GM21717 (cell line): ENCODE data around the gene PAPSS1.
"Not testable (repeated sequence)": the region's sequence is repeated elsewhere in the genome, so short reads cannot be mapped to it uniquely, and the experiment has no call there.

ENCODE experiments used
- ATAC-seq: cut with Tn5 transposase; IDR thresholded peaks from one replicate; pipeline ENCODE4 v1.9.1; 2021; ENCODE audit warnings: mild to moderate bottlenecking, moderate library complexity; ENCODE audit not compliant: unreplicated experiment

Gene PAPSS1

DNA sequence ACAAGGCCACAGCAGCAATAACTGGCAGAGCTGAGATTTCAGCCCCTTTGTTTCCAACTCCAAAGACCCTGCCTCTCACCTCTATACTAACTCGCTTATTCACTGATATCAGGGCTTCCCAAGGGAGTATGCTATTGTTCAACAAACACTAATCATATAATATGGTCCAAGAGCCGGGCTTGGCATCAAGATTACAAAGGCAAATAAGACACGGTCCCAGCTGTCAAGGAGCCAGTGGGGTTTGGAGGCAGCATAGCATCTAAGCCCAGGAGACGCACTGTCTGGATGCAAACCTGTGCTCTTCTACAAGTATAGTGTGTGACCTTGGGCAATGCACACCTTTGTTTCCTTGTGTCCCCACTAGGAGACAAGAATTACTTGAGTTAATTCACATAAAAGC is 28.7 kb downstream of the PAPSS1 start:
- ATAC-seq, result no peak

DNA sequence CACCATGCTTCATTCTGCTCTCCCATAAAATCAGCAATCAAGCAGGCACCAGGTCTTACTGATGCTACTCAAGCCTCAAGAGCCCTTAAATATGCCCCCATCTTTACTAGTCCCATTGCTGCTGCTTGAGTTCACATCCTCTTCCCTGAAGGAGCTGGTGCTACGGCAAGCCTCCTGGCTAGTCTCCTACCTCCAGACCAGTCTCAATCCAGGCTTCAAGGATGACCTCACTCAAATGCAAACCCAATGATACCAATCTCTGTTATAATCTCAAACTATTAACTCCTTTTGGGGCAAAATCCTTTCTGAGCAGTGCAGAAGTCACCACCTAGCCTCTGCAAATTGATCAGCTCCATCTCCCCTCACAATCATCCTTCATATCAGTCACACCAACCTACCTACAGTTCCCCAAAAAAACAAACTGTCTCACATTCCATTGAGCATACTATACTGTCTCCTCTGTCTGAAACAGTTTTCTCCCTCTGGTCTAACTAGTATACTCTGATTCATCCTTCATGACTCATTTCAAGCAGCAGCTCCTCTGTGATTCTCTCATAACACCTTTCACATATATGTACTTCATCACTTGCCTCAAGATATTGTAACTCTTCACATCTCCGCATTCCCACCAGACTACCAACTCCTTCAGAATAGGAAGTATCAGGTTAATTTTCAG is 30.0 kb downstream of the PAPSS1 start:
- no peak for ATAC-seq

DNA sequence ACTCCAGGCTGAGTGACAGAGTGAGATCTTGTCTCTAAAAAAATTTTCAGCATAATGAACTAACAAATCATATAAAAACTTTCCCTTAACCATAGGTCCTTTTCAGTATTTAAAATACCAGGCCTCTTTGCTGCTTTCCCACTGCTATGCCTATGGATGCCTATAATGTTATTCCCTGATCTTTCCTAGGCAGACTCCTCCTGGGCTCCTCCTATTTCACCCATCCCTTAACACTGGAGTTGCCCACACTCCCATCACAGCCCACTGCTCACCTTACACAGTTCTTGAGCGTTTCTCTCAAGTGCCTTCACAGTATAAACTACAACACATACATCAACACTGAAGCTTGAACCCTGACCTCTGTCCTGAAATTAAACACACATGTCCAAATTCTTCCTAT is 31.6 kb downstream of the PAPSS1 start:
- no peak for ATAC-seq

DNA sequence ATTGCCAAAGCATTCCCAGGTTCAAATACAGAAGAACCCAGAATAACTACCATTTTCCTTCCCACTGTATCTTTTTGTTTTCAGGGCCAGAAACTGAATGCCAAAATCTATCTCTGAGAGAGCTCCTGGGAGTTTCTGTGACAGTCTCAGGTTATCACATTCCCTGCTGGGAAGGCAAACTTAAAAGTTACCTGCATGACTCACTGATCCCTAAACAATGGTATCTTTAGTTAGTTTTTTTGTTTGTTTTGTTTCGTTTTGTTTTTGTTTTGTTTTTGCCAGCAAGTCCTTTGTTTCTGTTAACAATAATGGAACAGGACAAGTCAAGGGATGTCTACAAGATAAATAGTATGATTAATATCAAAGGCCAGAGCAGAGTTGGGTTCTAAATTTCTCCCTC is 34.3 kb downstream of the PAPSS1 start:
- no peak for ATAC-seq

DNA sequence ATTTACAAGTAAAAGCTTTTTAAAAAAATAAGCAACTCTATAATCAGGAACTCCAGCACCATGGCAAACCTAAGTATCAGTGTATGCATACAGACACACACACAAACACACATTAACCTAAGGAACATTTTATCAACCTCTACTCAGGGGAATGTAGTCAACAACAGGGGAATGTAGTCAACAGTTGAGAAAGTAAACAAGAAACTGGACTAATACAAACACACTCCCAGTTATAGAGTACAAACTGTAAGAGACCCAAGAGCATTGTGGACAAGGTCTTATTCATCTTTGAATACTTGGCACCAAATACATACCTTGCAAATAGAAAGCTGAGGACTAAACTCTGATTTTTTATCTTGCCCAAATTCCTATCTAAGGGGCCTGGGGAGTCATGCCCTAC is 36.2 kb downstream of the PAPSS1 start:
- no peak for ATAC-seq

DNA sequence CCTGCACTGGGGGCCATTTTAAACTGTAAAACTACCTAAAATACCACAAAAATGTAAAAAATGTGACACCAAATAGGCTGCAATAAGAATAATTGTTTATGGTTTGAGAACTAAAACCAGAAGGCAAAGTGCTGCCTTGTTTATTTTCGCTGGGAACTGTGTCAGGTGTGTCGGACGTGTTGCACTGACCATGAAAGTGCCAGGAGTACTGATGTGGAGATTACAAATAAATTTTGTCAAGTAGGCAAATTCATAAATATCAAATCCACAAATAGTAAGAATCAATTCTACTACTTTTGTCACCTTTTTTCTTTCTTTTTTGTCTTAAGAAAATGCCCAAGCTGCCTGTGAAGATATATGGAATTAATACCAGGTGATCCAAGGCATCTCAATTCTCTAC is 37.7 kb downstream of the PAPSS1 start:
- no peak for ATAC-seq

DNA sequence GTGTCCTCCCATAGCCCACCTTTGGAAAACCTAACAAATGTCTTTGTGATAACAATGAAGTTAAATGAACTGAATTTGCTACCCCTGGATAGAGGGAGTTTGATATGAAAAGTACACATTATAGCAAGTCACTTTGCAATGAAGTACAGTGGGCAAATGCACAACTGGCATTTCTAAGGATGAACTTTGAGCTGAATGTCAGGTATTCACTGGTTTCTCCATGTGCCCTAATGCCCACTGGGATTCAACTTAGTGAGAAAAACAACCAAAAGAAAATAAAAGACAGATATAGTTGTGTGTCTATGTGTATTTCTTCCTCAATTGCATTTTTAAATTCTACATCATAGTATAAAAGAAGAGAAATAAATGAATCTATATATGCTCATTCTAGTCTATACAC is 51.0 kb downstream of the PAPSS1 start:
- ATAC-seq, result no peak

DNA sequence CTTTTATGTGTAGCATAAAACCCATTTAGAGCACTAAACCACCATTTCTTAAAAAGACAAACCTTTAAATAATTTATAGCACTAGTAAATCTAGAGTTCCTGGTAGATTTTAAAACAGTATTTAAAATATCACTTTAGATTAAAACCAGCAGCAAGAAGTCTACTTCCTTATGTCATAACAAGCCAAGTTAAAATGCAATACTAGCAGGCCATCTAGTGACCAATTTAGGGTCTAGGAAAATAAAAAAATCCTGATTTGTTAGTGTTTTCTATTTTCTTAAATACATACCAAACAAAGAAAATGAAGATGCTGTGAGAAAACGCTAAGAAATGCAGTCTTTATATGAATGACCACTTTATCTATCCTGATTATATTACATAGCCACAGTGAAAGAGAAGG is 53.9 kb downstream of the PAPSS1 start:
- no peak for ATAC-seq

DNA sequence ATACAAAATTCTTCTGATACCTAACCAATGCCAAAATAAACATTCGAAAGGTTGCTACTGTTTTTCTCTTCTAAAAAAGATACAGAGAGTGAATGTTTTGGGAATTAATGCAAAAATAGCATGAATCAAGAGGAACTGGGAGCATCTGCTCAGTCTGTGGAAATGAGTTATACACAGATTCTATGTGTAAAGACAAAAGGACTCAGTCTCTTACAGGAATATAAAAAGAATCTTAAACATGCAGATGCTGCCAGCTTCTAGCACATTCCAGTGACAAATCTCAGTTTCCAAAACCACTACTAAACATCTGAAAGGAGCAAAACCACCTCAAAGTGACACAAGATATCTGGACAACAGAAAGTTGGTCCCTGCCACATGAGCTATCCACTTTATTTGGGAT is 55.0 kb downstream of the PAPSS1 start:
- ATAC-seq, result no peak

DNA sequence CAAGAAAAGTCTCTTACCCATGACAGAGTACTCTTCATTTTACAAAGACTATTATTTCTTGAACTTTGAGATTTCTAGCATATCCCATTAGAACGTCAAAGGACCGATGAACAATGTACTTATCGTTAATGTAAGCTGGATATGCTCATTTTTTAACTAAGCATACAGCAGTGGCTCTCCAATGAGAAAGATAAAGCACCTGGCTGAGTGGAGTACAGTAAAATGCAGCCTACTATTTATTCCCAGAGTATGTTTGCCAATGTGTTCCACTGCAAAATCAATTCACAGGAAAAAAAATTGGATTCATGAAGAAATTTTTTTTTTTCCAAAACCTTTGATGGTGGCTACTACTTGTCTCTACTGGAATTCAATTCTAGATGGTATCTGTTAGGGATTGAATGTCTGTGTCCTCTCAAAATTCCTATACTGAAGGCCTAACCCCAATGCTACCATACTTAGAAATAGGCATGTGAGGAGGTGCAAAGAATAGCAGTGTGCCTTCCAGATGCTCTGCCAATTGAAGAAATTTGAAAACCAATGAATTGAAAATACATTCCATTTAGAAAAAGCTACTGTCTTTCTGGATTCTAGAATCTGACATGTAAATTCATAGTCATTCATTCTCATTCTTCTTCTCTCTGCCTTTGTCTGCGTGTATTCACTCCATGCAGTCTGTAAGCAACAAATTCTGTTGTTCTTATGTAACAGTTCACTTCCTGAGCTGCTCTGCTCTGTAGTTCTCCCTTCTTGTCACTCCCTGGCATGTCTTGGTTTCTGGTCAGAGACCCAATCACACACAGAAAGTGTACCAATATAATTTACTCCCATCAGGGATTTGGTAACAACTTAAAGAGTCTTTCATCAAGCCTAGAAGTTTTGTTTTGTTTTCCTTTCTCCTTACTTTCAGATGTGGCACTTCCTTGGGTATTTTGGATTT is 61.4 kb downstream of the PAPSS1 start:
- no peak for ATAC-seq

DNA sequence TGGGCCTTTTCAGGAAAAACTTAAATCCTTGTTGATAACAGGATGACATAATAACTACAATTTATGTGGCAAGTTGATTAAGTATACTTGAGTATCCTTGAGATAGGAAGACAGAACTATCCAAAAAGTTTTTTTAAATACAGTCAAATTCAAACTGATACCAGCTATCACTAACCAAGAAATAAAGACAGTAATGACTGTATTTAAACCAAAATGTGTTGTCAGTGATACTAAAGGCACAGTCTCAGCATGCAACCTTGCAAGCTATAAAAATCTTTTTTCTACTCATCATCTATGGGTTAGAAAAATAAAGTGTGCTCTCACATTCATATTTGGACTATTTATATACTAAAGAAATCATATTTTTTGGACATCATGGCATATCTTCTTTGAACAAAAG is 64.7 kb downstream of the PAPSS1 start:
- no peak for ATAC-seq

DNA sequence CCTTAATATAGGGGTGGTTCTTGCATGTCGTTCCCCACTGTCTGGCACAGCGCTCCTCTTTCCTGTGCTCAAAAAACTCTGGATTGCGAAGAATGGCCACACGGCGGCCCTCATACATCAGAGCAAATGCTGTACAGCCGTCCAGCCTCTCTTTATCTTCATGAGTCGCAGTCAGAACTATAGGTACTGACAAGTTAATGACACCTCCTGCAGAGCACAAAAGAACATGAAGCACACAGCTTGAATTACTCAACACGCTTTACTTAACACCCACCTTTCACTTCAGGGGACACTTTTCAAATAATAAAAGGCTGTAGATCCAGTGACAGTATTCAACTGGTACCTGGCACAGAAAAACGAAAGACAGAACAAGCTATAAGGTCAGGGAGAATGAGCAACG is 65.3 kb downstream of the PAPSS1 start:
- ATAC-seq, result no peak

DNA sequence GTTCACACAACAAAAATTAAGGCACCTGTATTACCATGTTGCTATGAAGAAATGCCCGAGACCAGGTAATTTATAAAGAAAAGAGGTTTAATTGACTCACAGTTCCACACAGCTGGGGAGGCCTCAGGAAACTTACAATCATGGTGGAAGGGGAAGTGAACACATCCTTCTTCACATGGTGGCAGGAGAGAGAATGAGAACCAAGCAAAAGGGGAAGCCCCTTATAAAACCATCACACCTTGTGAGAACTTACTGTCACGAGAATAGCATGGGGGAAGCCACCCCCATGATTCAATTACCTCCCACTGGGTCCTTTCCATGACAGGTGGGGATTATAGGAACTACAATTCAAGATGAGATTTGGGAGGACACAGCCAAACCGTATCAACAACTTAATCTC is 68.6 kb downstream of the PAPSS1 start:
- not testable (repeated sequence) for ATAC-seq

DNA sequence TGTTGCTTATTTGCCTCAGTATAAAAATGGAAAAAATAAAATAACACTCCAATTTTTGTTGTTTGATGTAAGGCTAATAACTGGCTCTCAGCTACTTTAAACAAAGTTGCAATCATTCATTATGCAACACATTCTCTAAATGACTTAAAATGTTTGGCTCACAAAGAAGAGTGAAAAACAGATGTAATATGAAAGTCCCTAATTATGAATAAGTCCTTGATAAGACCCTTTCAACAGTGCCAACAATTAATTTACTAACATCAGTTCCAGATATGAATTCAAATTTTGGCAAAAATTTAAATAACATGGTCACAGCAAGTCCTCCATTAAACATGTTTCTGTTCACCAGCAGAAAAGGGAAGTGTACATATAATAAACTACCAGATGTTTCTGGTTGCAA is 69.8 kb downstream of the PAPSS1 start:
- no peak for ATAC-seq

DNA sequence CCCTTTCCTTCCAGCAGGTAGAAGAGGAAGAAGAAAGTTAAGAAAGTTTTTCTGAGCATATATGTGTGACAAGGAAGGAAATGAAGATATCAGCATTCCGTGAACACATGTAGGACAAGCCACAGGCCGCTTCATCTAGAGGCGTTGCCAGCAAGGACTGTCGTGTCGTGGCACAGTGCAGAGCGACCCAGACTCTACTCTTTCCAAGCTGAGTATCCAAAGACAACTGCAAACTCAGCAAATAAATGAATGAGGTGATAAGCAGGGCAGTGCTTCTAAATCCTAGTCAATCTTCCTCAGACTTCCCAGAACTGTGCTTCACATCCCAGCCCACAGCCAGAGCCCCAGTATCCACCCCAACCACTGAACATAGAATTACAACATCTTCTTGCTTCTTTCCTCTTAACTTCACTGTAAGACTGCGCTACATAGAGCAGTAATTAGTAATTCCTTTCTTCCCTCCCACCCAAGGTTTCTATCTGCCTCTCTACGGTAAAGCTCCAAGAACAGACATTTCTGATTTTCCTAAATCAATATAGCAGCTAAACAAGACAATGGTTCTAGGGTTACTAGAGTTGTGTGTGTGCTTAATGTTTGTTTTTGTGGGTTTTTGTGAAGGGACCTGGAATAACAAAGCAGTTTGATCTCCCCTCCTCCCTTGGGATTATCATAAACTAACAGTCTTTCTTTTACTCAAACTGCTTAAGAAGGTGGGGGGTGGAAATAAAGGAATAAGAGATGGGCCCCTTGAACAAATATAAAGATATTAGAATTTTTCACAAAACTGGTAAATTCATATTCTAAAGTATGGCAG is 71.6 kb downstream of the PAPSS1 start:
- ATAC-seq, result no peak

DNA sequence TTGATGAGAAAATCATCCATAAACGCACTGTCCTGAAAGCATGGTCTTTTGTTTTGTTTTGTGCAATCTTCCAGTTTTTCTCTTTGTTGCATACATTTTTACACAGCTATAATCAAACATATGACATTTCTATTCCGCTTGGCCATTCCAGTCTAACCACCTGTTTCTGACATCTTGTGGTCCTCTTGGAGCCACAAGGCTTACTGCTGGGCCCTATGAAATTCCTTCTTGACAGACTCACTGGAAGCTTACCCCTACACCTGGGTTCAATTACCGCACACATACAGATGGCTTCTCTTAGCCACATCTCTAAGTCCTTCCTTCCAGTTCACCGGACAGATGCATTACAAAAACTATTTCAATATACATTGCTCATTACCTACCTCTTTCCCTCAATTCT is 72.4 kb downstream of the PAPSS1 start:
- ATAC-seq, result no peak

DNA sequence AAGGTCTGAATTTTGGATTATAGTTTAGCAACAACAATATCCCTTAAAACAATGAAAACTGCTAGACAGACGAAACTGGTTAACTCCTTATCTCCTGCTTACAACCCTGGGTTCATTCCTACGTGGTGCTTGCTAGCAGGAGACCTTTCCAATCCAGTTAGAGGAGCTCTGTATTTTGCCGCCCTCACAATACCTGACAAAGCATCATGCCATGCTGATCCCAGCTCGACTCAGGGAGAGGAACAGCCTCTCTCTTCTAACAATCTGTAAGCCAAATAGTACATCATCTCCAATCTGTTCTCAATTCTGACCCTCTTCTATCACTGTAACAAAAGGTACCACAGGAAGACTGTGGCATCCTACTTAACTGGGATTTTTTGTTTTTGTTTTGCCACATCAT is 74.4 kb downstream of the PAPSS1 start:
- no peak for ATAC-seq

DNA sequence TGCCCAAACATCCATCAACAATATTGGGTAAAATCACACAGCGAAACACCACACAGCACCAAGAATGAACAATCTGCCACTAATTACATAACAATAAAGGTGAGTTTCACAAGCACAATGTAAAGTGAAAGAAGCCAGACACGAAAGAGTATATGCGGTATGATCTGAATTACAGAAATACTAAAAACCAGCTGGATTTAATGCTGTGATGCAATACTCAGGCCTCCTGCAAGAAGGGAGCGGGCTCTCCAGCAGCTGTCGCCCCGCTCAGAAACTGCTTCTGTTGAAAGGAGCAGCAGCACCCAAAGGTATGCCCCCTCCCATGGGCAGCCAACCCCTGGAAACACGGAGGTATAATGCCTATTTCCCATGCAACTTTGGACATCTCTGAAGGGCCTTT is 77.0 kb downstream of the PAPSS1 start:
- no peak for ATAC-seq

DNA sequence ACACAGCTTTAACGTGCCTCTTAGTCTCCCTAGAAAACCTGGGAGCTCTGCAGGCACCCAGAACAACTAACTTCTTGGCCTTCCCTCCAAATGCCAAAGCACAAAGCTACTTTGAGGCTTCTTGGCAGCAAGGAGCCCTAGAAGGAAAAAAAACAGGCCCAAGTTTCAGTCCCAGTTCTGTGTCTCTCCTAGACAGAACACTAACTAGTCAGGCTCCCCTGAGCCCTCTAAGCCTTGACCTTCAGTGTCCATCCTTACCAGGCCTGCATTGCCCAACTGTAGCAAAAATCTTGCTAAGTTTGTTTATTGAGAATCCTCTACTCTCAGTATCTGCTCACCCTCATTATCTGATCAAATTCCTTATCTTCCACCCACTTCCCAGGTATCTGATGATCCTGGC is 79.2 kb downstream of the PAPSS1 start:
- ATAC-seq, result no peak

DNA sequence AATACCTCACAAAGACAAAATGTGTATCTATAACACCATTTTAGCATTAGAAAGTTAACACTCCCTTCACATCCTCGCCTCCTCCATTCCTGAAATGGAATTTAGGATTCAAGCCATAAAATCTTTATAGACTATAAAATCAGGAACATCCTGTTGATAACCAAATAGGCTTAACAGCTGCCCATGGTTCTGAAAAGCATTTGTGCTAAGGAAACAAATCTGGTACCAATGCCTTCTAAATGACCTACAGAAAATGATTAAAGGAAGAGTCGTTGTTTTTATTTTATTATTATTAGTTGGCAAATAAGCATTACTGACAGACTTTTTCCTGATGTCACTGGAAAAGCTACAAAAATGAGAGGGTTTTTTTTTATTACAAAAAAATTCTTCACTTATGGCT is 79.8 kb downstream of the PAPSS1 start:
- ATAC-seq, result no peak

DNA sequence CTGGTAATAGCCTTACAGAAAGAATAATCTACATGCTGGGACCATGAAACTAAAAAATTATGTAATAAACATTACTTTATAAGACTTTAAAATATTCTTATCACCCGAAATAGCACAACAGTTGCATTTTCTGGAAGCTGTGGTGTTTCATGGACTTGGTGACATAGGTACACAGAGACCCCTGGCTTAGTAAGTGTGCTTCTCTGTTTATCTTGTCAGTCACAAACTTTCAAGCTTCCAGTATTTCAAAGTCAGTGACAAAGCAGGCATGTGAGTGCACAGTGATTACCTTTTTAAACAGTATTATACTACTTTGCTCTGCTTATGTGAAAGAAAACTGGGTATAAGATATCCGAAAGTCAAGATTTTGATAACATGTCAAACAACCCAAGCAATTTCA is 84.3 kb downstream of the PAPSS1 start:
- ATAC-seq, result no peak

DNA sequence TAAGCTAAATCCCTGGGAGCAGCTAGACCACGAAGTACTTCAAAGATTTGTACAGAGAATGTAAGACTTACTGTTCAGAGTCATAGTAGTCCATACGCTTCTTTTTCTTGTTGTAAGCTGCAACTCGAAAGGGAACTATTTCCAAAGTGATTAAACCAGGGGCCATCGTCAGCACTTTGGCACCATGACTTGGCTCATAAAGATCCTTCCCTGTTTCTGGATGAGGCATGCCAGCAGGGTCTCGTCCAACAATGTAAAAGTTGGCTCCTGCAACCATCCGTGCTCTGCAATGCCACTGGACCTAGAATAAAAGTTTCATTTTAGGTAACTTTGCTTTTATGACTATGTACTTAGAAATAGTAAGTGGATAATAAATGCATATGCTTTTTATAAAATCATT is 88.5 kb downstream of the PAPSS1 start:
- ATAC-seq, result no peak
